ENCODE measurements around the gene DGKB.

The DGKB gene

DNA sequence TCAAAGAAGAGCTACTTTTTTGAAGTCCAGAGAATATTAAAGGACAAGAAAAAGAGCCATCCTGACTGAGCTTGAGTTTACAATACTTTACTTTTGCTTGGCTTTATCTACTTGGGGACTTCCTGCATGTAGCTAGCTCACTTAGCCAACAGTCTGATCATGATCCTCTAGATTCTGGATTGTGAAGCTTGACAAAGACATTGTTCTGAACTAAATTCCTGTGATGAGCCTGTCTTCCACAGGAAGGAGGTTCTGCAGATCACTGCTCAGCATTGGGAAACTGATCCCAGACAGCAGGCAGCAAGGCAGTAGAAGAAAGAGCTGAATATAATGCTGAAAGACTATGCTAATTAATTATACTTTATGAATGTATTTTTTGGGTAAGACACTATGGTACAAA is 296.4 kb downstream of the DGKB start:
- Mint-ChIP-seq H3K27me3 (no peaks in the 10 kb centered on the region), H3K4me3 (no peak overlapping the region), H3K9me3 (peaks cover 4% of the 10 kb centered on the region), H3K27ac (no peak overlapping the region), H3K36me3 (ENCODE audit: low read depth) (no peaks in the 10 kb centered on the region), H3K4me1 (no peaks in the 10 kb centered on the region)
- no peak for ATAC-seq
- DNase-seq, result no peak

GRCh38 chr7:14604606-14605005 is 297.9 kb downstream of the DGKB start:
- Mint-ChIP-seq H3K9me3 (no peaks in the 10 kb centered on the region), H3K27me3 (no peaks in the 10 kb centered on the region), H3K27ac (no peak overlapping the region), H3K36me3 (ENCODE audit: low read depth) (no peaks in the 10 kb centered on the region), H3K4me1 (no peaks in the 10 kb centered on the region), H3K4me3 (no peak overlapping the region)
- ATAC-seq (no peak), DNase-seq (no peak)

DNA sequence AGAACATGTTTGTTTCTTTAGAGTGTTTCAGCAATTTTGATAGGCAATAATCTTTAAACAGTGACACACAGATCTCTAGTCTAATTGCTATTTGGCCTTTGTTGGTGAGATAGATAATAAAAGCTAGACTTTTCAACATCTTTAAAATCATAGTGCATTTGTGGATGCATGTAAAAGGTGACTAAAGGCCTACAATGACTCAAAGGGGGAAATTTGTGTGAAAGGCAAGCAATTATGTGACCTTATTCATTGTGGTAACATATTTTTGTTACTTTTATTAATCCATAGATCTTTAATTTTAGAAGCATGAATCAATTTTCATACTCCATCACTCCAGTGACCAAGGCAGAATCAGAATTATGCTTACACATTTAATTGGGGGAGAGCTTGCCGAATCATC is 299.7 kb downstream of the DGKB start:
- no peaks in the 10 kb centered on the region for H3K4me1 Mint-ChIP-seq
- H3K27ac Mint-ChIP-seq, result no peak overlapping the region
- H3K4me3 Mint-ChIP-seq, result no peak overlapping the region
- no peaks in the 10 kb centered on the region for H3K9me3 Mint-ChIP-seq
- no peaks in the 10 kb centered on the region for H3K36me3 Mint-ChIP-seq (ENCODE audit: low read depth)
- DNase-seq (no peak), ATAC-seq (no peak)
- H3K27me3 Mint-ChIP-seq, result no peaks in the 10 kb centered on the region

DNA sequence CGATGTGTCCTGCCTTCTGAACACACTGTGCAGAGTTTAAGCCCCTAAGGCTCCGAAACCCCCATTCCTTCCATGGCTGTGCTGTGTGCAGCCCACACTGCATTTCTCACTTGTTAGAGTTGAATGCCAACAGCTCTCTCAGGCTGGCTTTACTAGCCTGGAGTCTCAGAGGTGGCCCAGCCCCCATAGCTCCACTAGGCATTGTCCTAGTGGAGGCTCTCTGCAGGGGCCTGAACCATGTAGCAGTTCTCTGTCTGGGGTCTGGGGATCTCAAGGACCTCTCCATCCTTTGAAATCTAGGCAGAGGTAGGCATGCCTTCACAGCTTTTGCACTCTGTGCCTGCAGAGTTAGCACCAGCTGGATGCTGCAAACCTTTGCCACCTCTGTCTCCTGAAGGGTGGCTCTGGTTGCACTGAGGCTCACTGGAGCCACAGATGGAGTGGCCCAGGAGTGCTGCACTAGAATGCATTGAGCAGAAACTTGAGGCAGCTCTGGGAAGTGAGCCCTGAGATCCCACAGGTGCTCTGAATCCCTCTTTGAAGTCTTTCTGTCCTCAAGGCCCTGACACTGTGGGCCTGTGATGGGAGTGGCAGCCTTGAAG is 301.7 kb downstream of the DGKB start:
- Mint-ChIP-seq H3K4me1 (no peaks in the 10 kb centered on the region), H3K27me3 (no peaks in the 10 kb centered on the region), H3K36me3 (ENCODE audit: low read depth) (no peaks in the 10 kb centered on the region), H3K27ac (no peak overlapping the region), H3K9me3 (peaks cover 4% of the 10 kb centered on the region), H3K4me3 (no peak overlapping the region)
- DNase-seq (no peak), ATAC-seq (no peak)

DNA sequence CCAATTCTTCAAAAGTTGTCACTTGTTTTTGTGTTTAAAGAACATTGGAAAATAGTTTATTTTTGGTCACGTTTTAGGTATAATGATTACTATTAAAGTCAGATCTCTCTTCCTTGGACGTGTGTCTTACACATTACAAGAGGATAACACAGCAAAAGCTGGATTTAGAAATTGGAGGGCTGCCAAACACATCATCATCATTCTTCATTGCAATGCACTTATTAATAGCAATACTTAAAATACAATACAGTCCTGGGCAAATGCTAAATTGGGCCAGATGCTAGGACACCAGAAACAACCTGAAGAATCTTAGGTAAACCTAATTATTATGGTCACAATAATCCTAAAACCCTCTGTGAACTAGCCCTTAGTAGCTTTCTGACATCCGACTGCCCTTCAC is 303.6 kb downstream of the DGKB start:
- H3K9me3 Mint-ChIP-seq, result peaks cover 4% of the 10 kb centered on the region
- no peaks in the 10 kb centered on the region for H3K36me3 Mint-ChIP-seq (ENCODE audit: low read depth)
- DNase-seq (no peak), ATAC-seq (no peak)
- no peak overlapping the region for H3K27ac Mint-ChIP-seq
- no peaks in the 10 kb centered on the region for H3K4me1 Mint-ChIP-seq
- H3K27me3 Mint-ChIP-seq, result no peaks in the 10 kb centered on the region
- no peak overlapping the region for H3K4me3 Mint-ChIP-seq

DNA sequence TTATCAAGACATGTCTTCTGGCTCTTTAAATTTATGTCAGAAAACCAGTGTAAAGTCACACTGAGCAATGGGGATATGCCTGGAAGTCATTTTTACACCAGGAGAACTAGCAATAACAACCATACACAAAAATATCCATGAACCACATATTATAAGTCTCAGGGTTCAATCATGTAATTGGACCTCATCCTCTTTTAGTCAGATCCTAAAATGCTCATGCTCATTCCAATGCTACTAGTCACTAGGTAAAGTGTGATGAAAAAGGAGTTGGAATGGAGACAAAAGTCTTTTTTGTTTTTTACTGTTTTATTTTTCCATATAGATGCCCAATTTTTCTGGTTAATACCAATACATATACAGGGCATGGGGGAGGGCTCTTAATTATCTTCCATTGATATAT is 306.1 kb downstream of the DGKB start:
- no peak overlapping the region for H3K4me3 Mint-ChIP-seq
- H3K4me1 Mint-ChIP-seq, result no peaks in the 10 kb centered on the region
- H3K27ac Mint-ChIP-seq, result no peak overlapping the region
- no peaks in the 10 kb centered on the region for H3K36me3 Mint-ChIP-seq (ENCODE audit: low read depth)
- no peaks in the 10 kb centered on the region for H3K27me3 Mint-ChIP-seq
- DNase-seq, result no peak
- ATAC-seq, result no peak
- H3K9me3 Mint-ChIP-seq, result peaks cover 4% of the 10 kb centered on the region

DNA sequence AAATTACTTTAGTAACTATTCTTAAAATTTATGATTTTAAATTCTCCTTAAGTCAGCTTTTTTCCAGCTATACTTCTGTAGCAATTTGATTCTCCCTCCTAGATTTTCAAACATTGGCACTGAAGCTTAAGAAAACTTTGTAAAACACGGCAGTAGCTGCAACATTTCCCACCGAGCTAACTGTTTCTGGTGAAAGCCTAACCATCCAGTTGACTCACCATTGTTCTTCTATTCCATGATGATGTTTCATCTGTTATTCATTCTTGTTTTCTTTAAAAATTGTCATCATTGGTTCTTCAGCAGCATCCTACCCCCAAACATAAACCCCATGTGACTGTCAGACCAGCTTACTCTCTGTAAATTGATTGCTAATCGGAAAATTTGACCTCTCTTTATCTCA is 312.3 kb downstream of the DGKB start:
- no peaks in the 10 kb centered on the region for H3K36me3 Mint-ChIP-seq (ENCODE audit: low read depth)
- no peaks in the 10 kb centered on the region for H3K4me1 Mint-ChIP-seq
- H3K4me3 Mint-ChIP-seq, result no peak overlapping the region
- ATAC-seq (no peak), DNase-seq (no peak)
- no peaks in the 10 kb centered on the region for H3K27me3 Mint-ChIP-seq
- no peak overlapping the region for H3K27ac Mint-ChIP-seq
- peaks cover 12% of the 10 kb centered on the region for H3K9me3 Mint-ChIP-seq

GRCh38 chr7:14585232-14585631 is 317.3 kb downstream of the DGKB start:
- Mint-ChIP-seq H3K4me1 (no peaks in the 10 kb centered on the region), H3K27me3 (no peaks in the 10 kb centered on the region), H3K27ac (no peak overlapping the region), H3K9me3 (peaks cover 12% of the 10 kb centered on the region), H3K4me3 (no peak overlapping the region), H3K36me3 (ENCODE audit: low read depth) (no peaks in the 10 kb centered on the region)
- ATAC-seq (no peak), DNase-seq (no peak)

GRCh38 chr7:14583518-14583917 is 319.0 kb downstream of the DGKB start:
- no peak overlapping the region for H3K27ac Mint-ChIP-seq
- H3K9me3 Mint-ChIP-seq, result peaks cover 11% of the 10 kb centered on the region
- no peak for DNase-seq
- H3K4me1 Mint-ChIP-seq, result no peaks in the 10 kb centered on the region
- no peaks in the 10 kb centered on the region for H3K36me3 Mint-ChIP-seq (ENCODE audit: low read depth)
- ATAC-seq, result no peak
- no peaks in the 10 kb centered on the region for H3K27me3 Mint-ChIP-seq
- no peak overlapping the region for H3K4me3 Mint-ChIP-seq

- H3K4me1 Mint-ChIP-seq, result no peaks in the 10 kb centered on the region
- DNase-seq (no peak), ATAC-seq (no peak)
- no peak overlapping the region for H3K4me3 Mint-ChIP-seq
- no peaks in the 10 kb centered on the region for H3K36me3 Mint-ChIP-seq (ENCODE audit: low read depth)
- peaks cover 7% of the 10 kb centered on the region for H3K9me3 Mint-ChIP-seq
- H3K27me3 Mint-ChIP-seq, result no peaks in the 10 kb centered on the region
- H3K27ac Mint-ChIP-seq, result no peak overlapping the region
Observed at GRCh38 chr7:14582010-14582409, 320.5 kb downstream of the DGKB start.

DNA sequence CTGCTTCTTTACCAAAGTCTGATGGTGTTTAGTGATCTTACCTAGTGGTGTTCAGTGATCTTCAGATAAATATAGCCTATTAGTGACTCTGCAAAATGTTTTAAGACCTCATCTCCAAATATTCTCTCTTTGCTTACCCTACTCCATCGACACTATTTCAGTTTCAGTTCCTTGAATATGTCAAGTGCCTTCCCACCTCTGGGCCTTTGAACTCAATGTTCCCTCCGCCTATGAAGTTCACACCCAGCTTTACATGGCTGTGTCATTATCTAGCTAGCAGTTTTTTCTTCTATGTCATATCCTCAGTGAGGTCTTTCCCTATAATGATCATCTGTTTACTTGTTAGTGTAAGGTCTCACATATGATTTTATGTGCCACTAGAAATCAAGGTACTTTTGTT is 322.6 kb downstream of the DGKB start:
- ATAC-seq (no peak), DNase-seq (no peak)
- Mint-ChIP-seq H3K36me3 (ENCODE audit: low read depth) (no peaks in the 10 kb centered on the region), H3K4me3 (no peak overlapping the region), H3K27ac (no peak overlapping the region), H3K9me3 (peaks cover 11% of the 10 kb centered on the region), H3K4me1 (no peaks in the 10 kb centered on the region), H3K27me3 (no peaks in the 10 kb centered on the region)

DNA sequence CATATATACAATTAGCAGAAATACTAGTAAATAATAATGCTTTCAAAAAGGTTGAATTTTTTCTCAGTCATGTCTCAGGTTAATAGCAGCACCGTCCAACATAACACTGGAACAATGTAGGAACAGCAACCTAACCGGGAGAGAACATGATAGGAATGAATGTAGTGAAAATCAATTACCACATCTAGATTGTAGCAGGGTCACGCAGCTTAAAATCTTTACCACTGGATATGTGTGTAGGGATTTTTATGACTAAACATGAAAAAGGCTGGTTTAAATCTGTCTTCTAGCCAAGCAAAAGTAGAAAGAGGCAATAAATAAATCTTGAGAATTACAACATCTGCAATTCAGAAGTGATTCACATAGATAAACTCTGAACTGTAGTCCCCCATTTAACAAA is 326.0 kb downstream of the DGKB start:
- Mint-ChIP-seq H3K4me1 (no peaks in the 10 kb centered on the region), H3K9me3 (peaks cover 12% of the 10 kb centered on the region), H3K27me3 (no peaks in the 10 kb centered on the region), H3K27ac (no peak overlapping the region), H3K4me3 (no peak overlapping the region), H3K36me3 (ENCODE audit: low read depth) (no peaks in the 10 kb centered on the region)
- DNase-seq (no peak), ATAC-seq (no peak)

DNA sequence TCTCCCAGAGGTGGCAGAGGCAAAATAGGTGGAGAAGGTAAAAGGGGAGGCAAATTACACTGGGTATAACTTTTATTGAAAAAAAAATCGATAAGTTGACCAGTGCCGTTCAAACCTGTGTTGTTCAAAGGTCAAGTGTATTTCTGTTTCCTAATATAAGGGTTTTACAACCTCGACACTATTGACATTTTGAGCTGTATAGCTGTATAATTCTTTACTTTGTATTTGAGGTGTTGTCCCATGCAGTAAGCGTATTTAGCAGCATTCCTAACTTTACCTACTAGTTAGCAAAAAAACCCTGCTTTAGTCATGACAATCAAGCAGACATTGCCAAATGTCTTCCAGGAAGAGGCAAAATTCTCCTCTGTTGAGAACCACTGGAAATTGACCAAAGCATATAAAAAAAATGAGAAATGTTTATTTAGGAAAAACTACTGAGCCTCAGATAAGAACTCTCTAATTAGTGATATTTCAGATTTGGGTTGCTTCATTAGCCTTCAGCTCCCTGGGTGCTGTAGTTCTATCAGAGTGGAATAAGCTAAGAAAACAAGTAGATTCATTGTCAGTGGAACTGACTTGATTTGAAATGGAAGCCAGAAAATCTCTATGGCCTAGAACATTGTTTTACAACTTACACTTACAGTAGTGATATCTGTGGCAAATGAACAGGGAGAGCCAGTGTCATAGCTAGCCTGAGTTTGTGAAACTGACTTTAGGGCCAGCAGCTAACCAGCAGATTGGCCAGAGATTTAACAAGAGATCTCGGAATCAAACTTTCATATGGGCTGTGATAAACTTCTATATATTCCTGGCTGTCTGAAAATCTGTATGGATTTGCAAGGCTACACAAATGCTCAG is 331.6 kb downstream of the DGKB start:
- DNase-seq, result no peak
- peaks cover 10% of the 10 kb centered on the region for H3K9me3 Mint-ChIP-seq
- no peaks in the 10 kb centered on the region for H3K36me3 Mint-ChIP-seq (ENCODE audit: low read depth)
- H3K27ac Mint-ChIP-seq, result no peak overlapping the region
- no peak overlapping the region for H3K4me3 Mint-ChIP-seq
- no peak for ATAC-seq
- H3K4me1 Mint-ChIP-seq, result no peaks in the 10 kb centered on the region
- H3K27me3 Mint-ChIP-seq, result no peaks in the 10 kb centered on the region

GRCh38 chr7:14552060-14552459 is 350.5 kb downstream of the DGKB start:
- no peaks in the 10 kb centered on the region for H3K27me3 Mint-ChIP-seq
- no peak overlapping the region for H3K27ac Mint-ChIP-seq
- no peak overlapping the region for H3K4me3 Mint-ChIP-seq
- H3K4me1 Mint-ChIP-seq, result no peaks in the 10 kb centered on the region
- peaks cover 4% of the 10 kb centered on the region for H3K9me3 Mint-ChIP-seq
- no peak for DNase-seq
- no peak for ATAC-seq
- H3K36me3 Mint-ChIP-seq (ENCODE audit: low read depth), result no peaks in the 10 kb centered on the region

- no peaks in the 10 kb centered on the region for H3K4me1 Mint-ChIP-seq
- no peaks in the 10 kb centered on the region for H3K36me3 Mint-ChIP-seq (ENCODE audit: low read depth)
- no peaks in the 10 kb centered on the region for H3K27me3 Mint-ChIP-seq
- DNase-seq, result no peak
- H3K27ac Mint-ChIP-seq, result no peak overlapping the region
- peaks cover 4% of the 10 kb centered on the region for H3K9me3 Mint-ChIP-seq
- no peak for ATAC-seq
- H3K4me3 Mint-ChIP-seq, result no peak overlapping the region
Observed at GRCh38 chr7:14551310-14551709, 351.2 kb downstream of the DGKB start.
